Measurements from ENCODE around the gene RGS13.

GRCh38 chr1:192601143-192601542 is 34.8 kb upstream of the RGS13 start:
- no peak for TF ChIP-seq GATA2 (IDR thresholded peaks at IDR 0.05; ENCODE audit: low read depth, low read length)
- no peak for TF ChIP-seq GATA3 (IDR thresholded peaks at IDR 0.05; ENCODE audit: low read depth, low read length)

Measured in SH-SY5Y (cell line).